Smooth muscle cell (in vitro differentiated cells): ENCODE measurements around the gene PLCG1. TPM values are rescaled to one million over a fixed set of nuclear protein-coding genes. Genes with fewer than 3 reads are reported as not detected.

Experiments used
- DNase-seq: peaks from one replicate; lab custom pipeline; 2025; ENCODE audit not compliant: unreplicated experiment; lab: John Stamatoyannopoulos, UW
- H2AFZ ChIP-seq: fragments of 200-600 bp; sonication (generic); 2 replicates; pipeline ENCODE4 v1.6.0; 2016; ENCODE audit warnings: antibody characterized with exemption, low read depth, mild to moderate bottlenecking
- H3F3A ChIP-seq: fragments of 200-600 bp; sonication (generic); 2 replicates; pipeline ENCODE4 v1.6.0; 2017; ENCODE audit warnings: antibody characterized with exemption, low read depth
- H3K27ac ChIP-seq: fragments of 200-600 bp; sonication (generic); 2 replicates; pipeline ENCODE4 v1.5.1; 2016; ENCODE audit warnings: low read depth, mild to moderate bottlenecking
- H3K27me3 ChIP-seq: fragments of 200-600 bp; sonication (generic); 2 replicates; pipeline ENCODE4 v1.6.1; 2016; ENCODE audit warnings: low read depth, mild to moderate bottlenecking
- H3K36me3 ChIP-seq: fragments of 200-600 bp; sonication (generic); 2 replicates; pipeline ENCODE4 v1.5.1; 2016; ENCODE audit warnings: low read depth
- H3K4me1 ChIP-seq: fragments of 200-600 bp; sonication (generic); 2 replicates; pipeline ENCODE4 v1.5.1; 2016; ENCODE audit warnings: low read depth
- H3K4me2 ChIP-seq: fragments of 200-600 bp; sonication (generic); 2 replicates; pipeline ENCODE4 v1.6.0; 2016; ENCODE audit warnings: mild to moderate bottlenecking
- H3K4me3 ChIP-seq: fragments of 200-600 bp; sonication (generic); 2 replicates; pipeline ENCODE4 v1.5.1; 2016; ENCODE audit warnings: mild to moderate bottlenecking
- H3K79me2 ChIP-seq: fragments of 200-600 bp; sonication (generic); 2 replicates; pipeline ENCODE4 v1.6.0; 2016; ENCODE audit warnings: low read depth, mild to moderate bottlenecking
- H3K9ac ChIP-seq: fragments of 200-600 bp; sonication (generic); 2 replicates; pipeline ENCODE4 v1.6.0; 2016; ENCODE audit warnings: low read depth
- H3K9me3 ChIP-seq: fragments of 200-600 bp; sonication (generic); replicated peaks from 2 replicates; pipeline ENCODE4 v1.5.1; 2016; ENCODE audit warnings: low read depth
- H4K20me1 ChIP-seq: fragments of 200-600 bp; sonication (generic); 2 replicates; pipeline ENCODE4 v1.6.0; 2016; ENCODE audit warnings: low read depth
- WGBS: methylation state at CpG from one replicate; pipeline ENCODE4 v1.1.7; 2016; ENCODE audit warnings: low lambda C conversion rate; 5-methylcytosine and 5-hydroxymethylcytosine counted together
- polyA plus RNA-seq: library from polyadenylated mRNA; unstranded; fragments of >200 nt; fragmentation: Nextera tagmentation; extraction: Ambion mirVana; gene quantifications from 2 replicates; pipeline ENCODE4 v1.2.1, GENCODE V29; 2016
- total RNA-seq: library from RNA; depleted of rRNA; stranded (reverse); fragments of >200 nt; gene quantifications from 2 replicates; pipeline ENCODE4 v1.2.3, GENCODE V29; 2014
- TF ChIP-seq, protein P1 (sequence below): fragments of 200-600 bp; sonication (generic); IDR thresholded peaks from 2 replicates; pipeline ENCODE4 v1.5.1; 2017; ENCODE audit warnings: borderline replicate concordance, mild to moderate bottlenecking, antibody characterized with exemption; ENCODE audit not compliant: insufficient read depth, poor library complexity, severe bottlenecking

Gene PLCG1
- total and polyA plus RNA-seq, 2 experiments from 2014 or later, result 36.9 to 45.2 TPM

GRCh38 chr20:41169791-41170351 lies 32.5 kb downstream of the PLCG1 start:
- H2AFZ ChIP-seq, result no peak overlapping the region
- no peak overlapping the region for H3K4me2 ChIP-seq
- H3K27me3 ChIP-seq, result no peaks in the 10 kb centered on the region
- H4K20me1 ChIP-seq, result peaks cover 22% of the 10 kb centered on the region
- peaks cover 8% of the 10 kb centered on the region for H3K4me1 ChIP-seq
- no peaks in the 10 kb centered on the region for H3K79me2 ChIP-seq
- DNase-seq, result no peak
- no peaks in the 10 kb centered on the region for H3K9me3 ChIP-seq
- TF ChIP-seq, protein P1, sequence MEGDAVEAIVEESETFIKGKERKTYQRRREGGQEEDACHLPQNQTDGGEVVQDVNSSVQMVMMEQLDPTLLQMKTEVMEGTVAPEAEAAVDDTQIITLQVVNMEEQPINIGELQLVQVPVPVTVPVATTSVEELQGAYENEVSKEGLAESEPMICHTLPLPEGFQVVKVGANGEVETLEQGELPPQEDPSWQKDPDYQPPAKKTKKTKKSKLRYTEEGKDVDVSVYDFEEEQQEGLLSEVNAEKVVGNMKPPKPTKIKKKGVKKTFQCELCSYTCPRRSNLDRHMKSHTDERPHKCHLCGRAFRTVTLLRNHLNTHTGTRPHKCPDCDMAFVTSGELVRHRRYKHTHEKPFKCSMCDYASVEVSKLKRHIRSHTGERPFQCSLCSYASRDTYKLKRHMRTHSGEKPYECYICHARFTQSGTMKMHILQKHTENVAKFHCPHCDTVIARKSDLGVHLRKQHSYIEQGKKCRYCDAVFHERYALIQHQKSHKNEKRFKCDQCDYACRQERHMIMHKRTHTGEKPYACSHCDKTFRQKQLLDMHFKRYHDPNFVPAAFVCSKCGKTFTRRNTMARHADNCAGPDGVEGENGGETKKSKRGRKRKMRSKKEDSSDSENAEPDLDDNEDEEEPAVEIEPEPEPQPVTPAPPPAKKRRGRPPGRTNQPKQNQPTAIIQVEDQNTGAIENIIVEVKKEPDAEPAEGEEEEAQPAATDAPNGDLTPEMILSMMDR, result no peak
- H3K36me3 ChIP-seq, result no peaks in the 10 kb centered on the region
- H3K9ac ChIP-seq, result no peak overlapping the region
- no peak overlapping the region for H3K4me3 ChIP-seq
- no peak overlapping the region for H3K27ac ChIP-seq
- H3F3A ChIP-seq, result peaks cover 10% of the 10 kb centered on the region
- 89% methylated on average over 14 of the region's 14 CpGs for WGBS

GRCh38 chr20:41170386-41171105 lies 33.2 kb downstream of the PLCG1 start:
- TF ChIP-seq, protein P1, result no peak
- Histone ChIP-seq H3K9me3 (no peaks in the 10 kb centered on the region), H4K20me1 (peaks cover 22% of the 10 kb centered on the region), H3K27ac (no peak overlapping the region), H3K4me2 (no peak overlapping the region), H3F3A (peaks cover 10% of the 10 kb centered on the region), H3K36me3 (no peaks in the 10 kb centered on the region), H3K27me3 (no peaks in the 10 kb centered on the region), H3K79me2 (no peaks in the 10 kb centered on the region), H3K4me1 (peaks cover 14% of the 10 kb centered on the region), H2AFZ (no peak overlapping the region), H3K4me3 (no peak overlapping the region), H3K9ac (no peak overlapping the region)
- WGBS, result 95% methylated on average over 6 of the region's 6 CpGs
- no peak for DNase-seq

DNA sequence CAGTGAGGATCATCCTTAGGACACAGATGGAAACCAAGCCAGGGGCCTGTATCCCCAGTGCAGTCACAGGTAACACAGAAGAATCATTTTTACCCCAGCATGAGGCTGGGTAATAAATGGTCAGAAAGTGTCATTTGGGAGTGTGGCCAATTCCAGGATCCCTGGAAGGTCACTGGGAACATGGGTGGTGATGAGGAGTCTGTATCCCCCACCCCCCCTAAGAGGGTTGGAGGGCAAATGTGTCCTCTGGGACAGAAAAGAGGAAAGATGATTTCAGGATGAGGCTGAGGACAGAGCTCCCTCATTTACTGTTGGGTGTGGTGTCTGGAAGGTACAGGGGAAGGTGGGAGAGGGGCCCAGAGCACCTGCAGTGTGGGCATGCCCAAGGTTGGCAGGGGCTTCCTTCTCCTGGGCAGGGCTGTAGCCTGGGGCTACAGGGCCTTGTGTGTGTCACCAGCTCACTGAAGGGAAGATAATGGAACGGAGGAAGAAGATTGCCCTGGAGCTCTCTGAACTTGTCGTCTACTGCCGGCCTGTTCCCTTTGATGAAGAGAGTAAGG lies 34.5 kb downstream of the PLCG1 start:
- no peak overlapping the region for H2AFZ ChIP-seq
- H3K4me1 ChIP-seq, result peaks cover 14% of the 10 kb centered on the region
- peaks cover 10% of the 10 kb centered on the region for H3F3A ChIP-seq
- peaks cover 22% of the 10 kb centered on the region for H4K20me1 ChIP-seq
- H3K36me3 ChIP-seq, result no peaks in the 10 kb centered on the region
- no peak for DNase-seq
- no peaks in the 10 kb centered on the region for H3K9me3 ChIP-seq
- H3K79me2 ChIP-seq, result no peaks in the 10 kb centered on the region
- no peak overlapping the region for H3K9ac ChIP-seq
- no peak overlapping the region for H3K4me2 ChIP-seq
- no peak overlapping the region for H3K27ac ChIP-seq
- TF ChIP-seq, protein P1, result no peak
- no peaks in the 10 kb centered on the region for H3K27me3 ChIP-seq
- 85% methylated on average over 3 of the region's 3 CpGs for WGBS
- H3K4me3 ChIP-seq, result no peak overlapping the region
